HG03159 (cell line): ENCODE data around the gene VIPR2.

ENCODE experiments used
- ATAC-seq: cut with Tn5 transposase; IDR thresholded peaks from one replicate; pipeline ENCODE4 v1.9.1; 2021; ENCODE audit warnings: mild to moderate bottlenecking, moderate library complexity; ENCODE audit not compliant: unreplicated experiment

The VIPR2 gene

DNA sequence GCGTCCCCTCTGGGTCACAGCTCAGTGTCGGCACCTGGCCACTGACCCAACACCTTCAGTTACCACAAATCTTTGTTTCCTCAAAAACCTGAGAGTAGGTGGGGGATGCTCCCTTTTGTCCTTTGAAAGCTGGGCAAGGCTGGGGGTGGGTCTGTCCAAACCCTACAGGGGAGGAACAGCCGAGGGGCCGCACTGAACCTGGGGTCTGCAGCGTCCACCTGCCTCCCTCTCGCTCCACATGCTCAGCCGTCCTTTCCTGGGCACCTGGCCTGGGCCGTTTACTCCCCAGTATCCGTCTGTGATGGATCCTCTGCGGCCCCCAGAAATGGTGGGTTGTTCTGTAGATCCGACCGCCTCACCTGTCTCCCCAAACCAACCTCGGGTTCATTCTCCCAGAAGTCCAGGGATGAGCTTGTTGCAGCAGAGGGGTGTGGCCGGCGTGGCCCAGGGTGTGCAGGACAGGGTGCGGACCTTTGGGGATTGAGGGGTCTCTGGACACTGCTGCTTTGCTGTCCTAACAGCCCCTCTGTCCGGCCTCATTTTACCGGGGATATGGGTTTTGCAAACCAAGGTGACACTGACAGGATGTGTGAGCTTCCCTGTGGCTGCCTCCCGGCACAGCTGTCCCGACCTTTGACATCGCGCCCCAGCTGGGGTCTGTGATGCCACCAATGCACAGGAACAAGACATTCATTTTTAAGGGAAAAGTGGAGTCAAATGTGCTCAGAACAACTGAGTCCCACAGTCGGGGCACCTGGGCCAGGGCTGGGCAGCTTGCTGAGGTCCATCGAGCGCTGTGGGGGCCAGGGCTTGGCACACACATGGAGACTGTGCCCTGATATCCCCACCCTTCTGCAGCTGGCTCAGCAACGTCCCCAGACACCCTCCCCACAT is 115.9 kb downstream of the VIPR2 start:
- no peak for ATAC-seq

DNA sequence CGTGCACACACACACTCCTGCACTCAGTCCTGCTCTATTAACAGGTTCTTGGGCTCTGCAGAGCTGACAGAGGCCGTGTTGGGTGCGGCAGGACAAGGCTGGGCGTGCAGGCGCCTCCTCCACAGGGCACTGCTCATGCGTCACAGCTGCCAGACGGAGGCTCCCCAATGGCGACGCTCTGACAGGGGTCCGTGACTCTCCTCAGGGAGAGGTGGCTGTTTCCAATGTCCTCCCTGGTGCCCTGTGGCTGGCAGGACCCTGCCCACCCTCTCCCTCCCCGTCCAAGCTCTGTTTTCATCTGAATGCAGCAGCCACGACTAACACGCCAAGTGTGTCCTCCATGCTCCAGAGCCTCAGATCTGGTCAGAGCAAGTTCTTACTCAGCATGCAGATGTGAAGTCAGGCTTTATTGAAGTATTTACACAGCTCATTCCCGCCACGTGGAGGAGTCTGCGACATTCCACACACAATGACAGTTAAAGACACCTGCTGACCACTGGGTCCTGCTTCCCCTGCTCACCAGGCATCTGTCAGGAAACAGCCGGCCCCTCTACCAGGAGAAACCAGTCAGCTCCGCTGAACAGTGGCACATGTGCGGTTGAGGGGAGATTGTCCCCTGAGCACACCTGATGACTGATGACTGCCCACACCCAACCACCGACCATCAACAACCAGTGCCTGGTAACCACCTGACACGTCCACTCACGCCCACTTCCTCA is 116.7 kb downstream of the VIPR2 start:
- no peak for ATAC-seq

DNA sequence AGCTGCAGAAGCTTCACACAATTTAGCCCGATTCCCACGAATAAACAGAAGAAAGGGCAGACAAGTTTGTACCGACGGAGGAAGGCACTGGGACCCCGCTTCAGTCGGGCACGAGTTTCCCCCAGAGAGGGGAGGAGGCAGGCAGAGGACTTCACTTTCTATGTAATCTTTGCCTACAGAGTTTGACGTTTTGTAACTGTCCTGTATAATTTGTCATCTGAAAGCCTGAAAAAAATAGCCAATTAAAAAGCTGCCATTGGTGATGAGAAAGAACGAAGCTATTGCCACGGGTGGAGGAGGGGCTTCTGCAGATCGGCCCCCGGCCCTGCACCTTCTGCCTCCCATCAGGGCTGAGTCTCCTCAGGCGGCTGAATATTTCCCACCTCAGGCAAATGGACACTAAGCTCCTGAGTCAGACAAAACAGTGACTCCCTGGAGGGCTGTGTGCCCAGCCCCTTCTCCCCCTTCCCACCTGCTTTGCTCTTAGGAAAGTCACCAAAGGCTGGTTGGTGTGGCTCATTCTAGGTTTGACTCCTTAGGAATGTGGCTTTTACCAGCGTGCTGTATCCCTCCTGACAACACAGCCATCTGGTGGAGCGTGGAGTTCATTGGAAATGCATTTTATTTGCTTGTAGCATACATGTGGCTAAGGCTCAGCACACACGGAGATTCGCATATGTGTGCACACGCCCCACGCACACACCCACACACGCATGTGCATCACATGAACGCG is 117.4 kb downstream of the VIPR2 start:
- ATAC-seq: no peak

DNA sequence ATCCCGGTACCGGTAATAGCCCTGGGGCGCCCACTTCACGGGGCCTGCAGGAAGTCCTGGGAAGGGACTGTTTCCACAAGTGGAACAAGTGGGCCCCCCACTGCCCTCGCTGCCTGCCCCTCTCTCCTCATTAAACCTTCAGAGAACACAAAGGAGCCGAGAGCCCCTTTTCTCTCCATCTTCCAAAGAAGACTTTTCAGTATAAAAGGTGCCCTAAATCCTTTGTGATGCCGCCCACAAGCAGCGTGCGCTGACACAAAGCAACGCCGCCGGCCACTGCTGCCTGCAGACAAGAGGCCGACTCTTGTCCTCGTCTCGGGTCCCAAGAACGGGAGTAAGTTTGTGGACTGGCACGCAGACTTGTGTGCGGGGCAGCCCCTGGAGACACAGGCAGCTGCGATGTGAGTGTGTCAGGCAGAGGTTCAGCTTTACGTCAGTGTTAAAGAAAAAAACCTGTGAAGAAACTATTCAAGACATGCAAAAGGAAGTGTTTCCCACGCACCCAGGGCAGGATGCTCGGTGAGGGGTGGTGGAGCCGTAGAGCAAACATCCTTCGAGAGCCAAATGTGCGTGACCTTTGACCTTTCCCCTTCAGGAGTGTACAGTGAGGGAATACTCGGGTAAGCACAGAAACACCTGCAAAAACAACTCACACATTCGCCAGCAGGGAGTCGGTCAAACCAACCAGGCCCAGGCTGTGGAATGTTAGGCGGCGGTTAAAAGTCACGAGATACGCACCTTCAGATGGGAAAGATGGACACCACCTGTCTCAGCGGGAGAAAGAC is 118.2 kb downstream of the VIPR2 start:
- ATAC-seq: no peak

DNA sequence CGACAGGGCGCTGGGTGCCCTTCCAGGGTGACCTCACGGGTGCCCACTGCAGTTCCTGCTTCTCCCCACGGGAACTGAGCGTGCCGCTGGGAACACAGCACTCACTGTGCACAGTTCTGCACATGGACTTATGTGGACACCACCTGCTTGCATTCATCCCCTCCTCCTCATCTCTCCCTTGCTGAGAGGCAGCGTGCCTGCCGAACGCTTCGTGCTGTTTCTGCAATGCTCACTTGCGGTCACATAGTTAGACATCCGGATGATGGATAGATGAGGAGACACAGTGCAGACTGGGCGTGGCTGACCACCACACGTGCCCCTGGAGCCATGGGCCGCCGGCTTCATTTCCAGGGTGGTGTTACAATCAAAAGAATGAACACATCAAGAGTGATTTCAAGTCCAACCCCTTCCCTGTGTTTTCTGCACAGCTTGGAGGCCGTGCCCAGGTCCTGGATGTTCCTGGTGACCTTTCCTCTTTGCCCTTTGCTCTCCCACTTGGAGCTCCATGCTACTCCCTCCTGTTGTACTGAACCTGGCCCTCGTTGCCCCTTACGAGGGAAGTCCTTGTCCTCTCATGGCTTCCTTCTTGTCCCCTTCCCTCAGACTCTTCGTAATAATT is 119.4 kb downstream of the VIPR2 start:
- no peak for ATAC-seq

DNA sequence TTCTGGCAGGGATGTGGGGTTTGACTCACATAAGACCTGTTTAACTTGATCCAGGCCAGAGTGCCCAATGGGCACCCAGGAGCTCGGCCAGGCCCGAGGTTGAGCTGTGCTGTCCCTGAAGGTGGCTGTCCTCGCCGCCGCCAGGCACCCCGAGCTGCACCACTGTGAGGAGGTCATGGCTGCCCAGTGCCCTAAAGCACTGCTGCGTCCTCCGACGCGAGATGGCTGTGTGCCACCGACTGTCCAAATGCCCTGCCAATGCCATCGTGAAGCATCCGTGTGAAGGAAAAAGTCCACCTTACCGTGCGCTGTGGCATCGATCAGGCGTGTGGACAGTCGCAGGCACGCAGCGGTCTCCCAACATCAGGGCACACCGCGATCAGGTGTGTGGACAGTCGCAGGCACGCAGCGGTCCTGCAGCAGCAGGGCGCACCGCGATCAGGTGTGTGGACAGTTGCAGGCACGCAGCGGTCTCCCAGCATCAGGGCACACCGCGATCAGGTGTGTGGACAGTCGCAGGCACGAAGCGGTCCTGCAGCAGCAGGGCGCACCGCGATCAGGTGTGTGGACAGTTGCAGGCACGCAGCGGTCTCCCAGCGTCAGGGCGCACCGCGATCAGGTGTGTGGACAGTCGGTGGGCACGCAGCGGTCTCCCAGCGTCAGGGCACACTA is 120.3 kb downstream of the VIPR2 start:
- ATAC-seq: no peak

DNA sequence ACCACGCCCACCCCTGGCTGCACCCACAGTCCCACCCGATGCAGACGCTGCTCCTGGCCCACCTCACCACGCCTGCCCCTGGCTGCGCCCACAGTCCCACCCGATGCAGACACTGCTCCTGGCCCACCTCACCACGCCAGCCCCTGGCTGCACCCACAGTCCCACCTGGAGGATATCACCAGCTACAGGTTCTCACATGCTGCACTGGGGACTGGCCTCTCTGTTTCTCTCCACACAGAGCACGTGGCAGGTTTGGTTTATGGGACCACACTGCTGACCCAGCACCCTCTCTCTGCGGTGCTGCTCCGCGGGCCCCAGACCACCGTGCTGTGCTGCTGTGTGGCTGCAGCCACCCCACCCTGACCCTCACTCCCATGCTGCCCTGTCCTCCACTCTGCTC is 120.9 kb downstream of the VIPR2 start:
- ATAC-seq: no peak

DNA sequence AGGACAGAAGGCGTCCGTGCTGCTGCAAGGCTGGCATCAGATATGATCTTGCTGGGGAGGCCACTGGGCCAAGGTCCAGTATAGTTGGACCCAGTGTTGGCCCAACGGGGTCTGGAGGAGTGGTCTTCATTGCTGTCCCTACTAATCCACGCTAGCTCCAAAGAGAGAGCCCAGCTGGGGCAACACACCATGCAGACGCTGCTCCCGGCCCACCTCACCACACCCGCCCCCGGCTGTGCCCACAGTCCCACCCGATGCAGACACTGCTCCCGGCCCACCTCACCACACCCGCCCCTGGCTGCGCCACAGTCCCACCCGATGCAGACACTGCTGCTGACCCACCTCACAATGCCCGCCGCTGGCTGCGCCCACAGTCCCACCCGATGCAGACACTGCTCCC is 121.5 kb downstream of the VIPR2 start:
- no peak for ATAC-seq

DNA sequence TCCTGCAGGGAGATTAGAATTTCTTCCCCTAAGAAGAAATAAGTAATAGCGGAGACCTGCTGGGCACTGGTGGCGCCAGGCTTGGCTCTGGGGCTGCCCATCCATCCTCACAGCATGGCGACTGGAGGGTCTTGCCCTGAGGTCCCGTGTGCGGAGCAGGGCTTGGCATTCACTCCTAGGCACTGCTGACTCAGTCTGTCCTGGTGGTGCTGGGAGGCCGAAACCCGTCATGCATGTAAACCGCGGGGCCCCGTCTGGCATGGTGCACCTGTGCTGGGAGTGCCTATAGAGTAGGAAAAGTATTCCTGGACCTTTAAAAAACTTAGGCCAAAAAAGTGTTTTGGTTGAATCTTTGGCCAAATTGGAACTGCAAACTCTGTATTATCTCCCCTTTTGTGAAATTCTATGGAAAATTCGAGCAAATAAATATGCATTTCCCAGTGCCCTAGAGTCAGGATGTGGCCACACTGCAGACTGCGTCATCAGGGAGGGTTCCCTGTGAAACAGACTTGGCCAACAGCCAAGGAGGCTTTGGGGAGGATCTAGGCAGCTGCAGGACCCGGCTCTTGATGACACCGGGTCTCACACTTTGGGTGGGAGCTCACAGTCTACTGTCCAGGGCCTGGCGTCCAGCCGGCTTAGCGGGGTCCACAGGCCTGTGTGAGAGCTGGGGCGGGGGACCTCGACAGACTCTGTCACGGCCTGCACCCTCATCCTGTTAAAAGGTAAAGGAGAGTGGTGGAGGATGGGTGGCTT is 122.3 kb downstream of the VIPR2 start:
- no peak for ATAC-seq

DNA sequence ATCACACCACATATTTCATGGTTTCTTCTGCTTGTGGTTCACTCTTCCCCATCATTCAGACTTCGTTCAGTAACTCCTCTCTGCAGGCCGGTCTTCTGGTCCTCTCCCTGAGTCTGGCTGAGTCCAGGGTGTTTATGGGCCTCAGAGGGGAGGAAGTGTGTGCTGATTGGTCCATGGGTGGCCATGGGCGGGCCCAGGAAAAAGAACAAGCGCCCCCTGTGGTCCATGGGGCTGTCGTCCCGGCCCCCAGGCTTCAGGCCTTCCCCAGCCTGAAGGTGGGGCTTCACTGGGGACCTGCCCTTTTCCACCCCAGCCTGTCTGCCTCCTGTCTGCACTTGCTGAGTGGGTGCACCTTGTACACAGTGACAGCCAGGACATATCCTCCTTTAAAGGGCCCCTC is 123.7 kb downstream of the VIPR2 start:
- no peak for ATAC-seq

DNA sequence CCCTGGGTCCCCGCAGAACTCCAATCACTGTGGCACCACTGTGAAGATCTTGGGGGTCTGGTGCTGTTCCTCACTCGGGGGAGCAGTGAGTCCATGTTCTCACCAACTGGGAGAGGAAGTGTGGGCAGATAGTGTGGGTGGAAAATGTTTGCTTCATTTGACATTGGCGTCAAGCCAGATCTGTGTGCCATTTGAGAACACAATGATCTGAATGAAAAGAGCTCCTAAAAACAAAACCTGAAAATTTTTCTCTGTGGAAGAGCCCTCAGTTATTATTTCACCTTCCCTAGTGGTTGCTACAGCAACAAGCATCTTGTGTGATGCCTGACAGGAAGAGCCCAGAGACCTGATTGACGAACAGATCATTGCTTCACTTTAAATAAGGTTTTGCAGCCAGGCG is 125.6 kb downstream of the VIPR2 start:
- no peak for ATAC-seq

DNA sequence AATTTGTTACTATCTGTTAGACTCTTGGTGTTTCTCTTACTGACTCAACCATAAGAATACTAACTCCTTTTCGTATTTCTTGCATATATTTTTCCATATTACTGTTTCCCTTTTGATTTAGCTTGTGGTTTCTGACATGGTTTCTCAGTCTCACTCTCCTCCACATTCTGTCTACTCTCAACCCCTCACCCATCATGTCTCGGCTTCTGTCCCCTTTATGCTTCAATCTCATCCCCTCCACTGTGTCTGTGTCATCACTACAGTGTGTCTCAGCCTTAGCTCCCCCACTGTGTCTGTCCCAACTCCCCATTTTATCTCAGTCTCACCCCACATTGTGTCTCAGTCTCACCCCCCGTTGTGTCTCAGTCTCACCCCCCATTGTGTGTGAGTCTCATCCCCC is 126.9 kb downstream of the VIPR2 start:
- no peak for ATAC-seq

DNA sequence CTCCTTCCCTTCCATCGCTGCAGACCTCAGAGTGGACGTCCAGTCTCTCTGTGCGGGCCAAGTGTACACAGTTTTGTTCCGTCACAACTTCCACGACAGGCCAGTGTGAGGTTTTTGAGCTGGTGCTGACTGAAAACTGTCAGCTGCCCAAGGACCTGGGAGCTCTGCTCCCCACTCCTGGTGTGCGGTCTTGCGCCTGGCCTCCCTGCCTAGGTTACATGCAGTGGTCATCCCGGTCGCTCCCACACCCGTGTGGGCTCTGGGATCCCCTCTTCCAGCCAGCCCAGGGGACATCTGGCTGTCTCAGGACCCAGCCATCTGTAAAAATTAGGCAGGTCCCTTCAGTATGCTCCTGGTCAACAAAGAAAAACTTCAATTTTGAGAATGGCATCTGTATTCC is 127.5 kb downstream of the VIPR2 start:
- ATAC-seq: no peak

DNA sequence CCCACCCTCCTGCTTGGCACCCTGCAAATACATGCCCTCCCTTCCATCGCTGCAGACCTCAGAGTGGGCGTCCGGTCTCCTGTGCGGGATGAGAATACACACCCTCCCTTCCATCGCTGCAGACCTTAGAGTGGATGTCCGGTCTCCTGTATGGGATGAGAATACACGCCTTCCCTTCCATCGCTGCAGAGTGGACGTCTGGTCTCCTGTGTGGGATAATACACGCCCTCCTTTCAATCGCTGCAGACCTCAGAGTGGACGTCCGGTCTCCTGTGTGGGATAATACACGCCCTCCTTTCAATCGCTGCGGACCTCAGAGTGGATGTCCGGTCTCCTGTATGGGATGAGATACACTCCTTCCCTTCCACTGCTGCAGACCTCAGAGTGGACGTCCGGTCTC is 128.1 kb downstream of the VIPR2 start:
- no peak for ATAC-seq

DNA sequence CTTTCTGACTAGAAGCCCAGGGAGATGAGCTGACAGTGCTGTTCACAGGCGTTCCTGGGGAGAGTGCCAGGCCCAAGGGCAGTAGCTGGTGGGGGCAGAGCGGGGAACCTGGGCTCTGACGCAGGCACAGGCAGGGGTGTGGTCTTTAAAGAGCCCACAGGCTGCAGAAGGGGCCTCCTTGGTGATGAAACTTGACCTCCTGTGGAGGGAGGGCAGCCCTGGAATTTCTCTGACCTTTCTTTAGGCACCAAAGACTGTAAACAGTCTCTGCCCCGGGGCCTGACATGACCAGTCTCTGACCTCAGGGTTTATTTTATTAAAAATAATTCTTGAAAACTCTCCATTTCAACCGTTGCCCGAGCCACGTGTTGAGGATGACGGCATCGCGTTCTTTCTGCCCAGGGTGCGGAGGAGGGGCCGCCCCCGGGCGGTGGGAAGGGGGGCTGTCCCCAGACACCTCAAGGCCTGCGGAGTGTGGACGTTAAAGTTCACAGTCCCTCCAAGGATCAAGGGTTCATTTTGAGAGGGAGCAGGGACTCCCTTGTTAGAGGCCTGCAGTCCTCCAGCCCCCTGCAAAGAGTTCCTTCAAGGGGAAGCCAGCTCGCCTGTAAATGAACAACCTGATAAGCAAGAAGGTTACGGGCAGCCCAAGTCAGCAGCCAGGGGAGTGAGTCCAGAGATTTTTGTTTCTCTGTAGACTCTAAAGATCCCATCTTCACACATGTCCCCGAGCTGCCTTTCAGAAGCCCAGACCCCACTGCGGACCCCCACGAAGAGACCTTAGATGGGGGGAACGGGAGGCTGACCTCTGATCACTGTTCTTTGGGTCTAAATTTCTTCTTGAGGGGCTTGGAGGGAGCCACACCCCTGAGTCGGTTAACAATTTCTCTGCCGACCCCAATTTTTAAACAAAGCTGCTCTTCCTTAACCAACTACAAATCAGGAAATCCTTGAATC is 128.9 kb downstream of the VIPR2 start:
- ATAC-seq: no peak

DNA sequence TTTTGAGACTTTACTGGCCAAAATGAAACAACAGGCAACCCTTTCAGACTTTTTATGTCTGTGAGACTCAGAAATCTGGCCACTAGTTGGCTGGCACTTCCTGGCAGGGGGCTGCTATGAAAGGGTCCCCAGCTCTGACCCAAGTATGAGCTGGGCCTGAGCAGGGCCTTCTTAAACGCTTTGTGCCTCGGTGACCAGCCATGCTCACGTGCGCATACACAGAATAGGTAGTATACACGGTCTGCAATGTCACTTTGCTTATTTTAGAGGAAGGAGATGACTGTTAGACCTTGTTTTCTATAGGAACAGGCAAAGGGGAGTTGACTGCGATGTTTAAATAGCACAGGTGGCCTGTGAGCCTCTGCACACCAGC is 129.6 kb downstream of the VIPR2 start:
- ATAC-seq: no peak

DNA sequence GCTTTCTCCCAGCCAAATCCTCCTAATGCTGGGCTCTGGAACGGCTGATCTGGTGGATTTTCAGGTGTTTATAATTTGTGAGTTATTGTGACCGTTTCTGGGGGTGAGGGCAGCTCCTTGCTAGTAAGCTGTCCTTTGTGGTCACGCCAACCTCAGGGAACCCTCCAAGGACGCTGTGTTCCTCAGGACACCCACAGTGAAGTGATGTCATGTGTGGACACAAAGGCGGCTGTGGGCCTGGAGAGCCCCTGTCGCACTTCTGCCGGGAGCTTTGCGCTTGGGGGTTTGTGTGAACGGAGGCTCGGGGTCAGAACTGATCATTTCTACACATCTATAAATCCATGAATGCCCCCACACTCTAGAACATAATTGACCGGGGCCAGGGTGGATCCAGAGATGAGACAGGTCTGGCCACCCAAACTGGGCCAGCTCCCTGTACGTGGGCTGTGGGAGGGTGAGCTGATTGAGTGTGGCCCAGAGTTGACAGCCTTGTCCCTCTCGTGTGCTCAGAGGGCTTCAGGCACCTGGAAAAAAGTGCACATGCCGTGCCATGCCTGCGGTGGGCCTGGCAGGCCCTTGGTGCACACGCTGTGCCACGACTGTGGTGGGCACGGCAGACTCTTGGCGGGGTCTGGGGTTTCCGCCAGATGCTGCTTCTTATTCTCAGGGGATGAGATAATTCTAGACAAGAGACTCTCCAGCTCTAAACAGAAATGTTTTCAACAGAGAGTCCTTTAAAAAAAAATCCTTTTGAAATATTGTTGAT is 130.2 kb downstream of the VIPR2 start:
- ATAC-seq: no peak
